ENCODE results near the gene CDYL.
A peak's percentile ranks its signal among the peaks of the same experiment; 100 is the strongest.

The CDYL gene

GRCh38 chr6:4906293-4907276 is 130.4 kb downstream of the CDYL start:
- DNase-seq (ENCODE audit: low read depth, low spot score): no peak

GRCh38 chr6:4907602-4908001 is 131.4 kb downstream of the CDYL start:
- DNase-seq (ENCODE audit: low read depth, low spot score): no peak

- no peak for DNase-seq (ENCODE audit: low read depth, low spot score)
Observed at GRCh38 chr6:4908062-4908461, 131.9 kb downstream of the CDYL start.

- no peak for DNase-seq (ENCODE audit: low read depth, low spot score)
Observed at GRCh38 chr6:4909063-4909706, 133.0 kb downstream of the CDYL start.

GRCh38 chr6:4910037-4910760 is 134.0 kb downstream of the CDYL start:
- no peak for DNase-seq (ENCODE audit: low read depth, low spot score)

GRCh38 chr6:4912559-4912958 is 136.4 kb downstream of the CDYL start:
- no peak for DNase-seq (ENCODE audit: low read depth, low spot score)

- no peak for DNase-seq (ENCODE audit: low read depth, low spot score)
Observed at GRCh38 chr6:4913705-4914419, 137.7 kb downstream of the CDYL start.

GRCh38 chr6:4914420-4915159 is 138.4 kb downstream of the CDYL start:
- no peak for DNase-seq (ENCODE audit: low read depth, low spot score)

GRCh38 chr6:4916954-4917561 is 140.9 kb downstream of the CDYL start:
- DNase-seq (ENCODE audit: low read depth, low spot score): no peak

- DNase-seq (ENCODE audit: low read depth, low spot score): no peak
Observed at GRCh38 chr6:4920914-4921410, 144.8 kb downstream of the CDYL start.

- DNase-seq (ENCODE audit: low read depth, low spot score): no peak
Observed at GRCh38 chr6:4922488-4923037, 146.4 kb downstream of the CDYL start.

GRCh38 chr6:4923081-4923480 is 146.9 kb downstream of the CDYL start:
- no peak for DNase-seq (ENCODE audit: low read depth, low spot score)

- DNase-seq (ENCODE audit: low read depth, low spot score): no peak
Observed at GRCh38 chr6:4924661-4925271, 148.6 kb downstream of the CDYL start.

- DNase-seq (ENCODE audit: low read depth, low spot score): peak; percentile 64
Observed at GRCh38 chr6:4925580-4925979, 149.4 kb downstream of the CDYL start.

- no peak for DNase-seq (ENCODE audit: low read depth, low spot score)
Observed at GRCh38 chr6:4928426-4928825, 152.2 kb downstream of the CDYL start.

- no peak for DNase-seq (ENCODE audit: low read depth, low spot score)
Observed at GRCh38 chr6:4929097-4929718, 153.0 kb downstream of the CDYL start.

GRCh38 chr6:4930025-4930691 is 154.0 kb downstream of the CDYL start:
- DNase-seq (ENCODE audit: low read depth, low spot score): no peak

- DNase-seq (ENCODE audit: low read depth, low spot score): peak; percentile 63
Observed at GRCh38 chr6:4931530-4932227, 155.5 kb downstream of the CDYL start.
